ENCODE measurements around the gene SHD.
"Not testable (repeated sequence)": the region's sequence is repeated elsewhere in the genome, so short reads cannot be mapped to it uniquely, and the experiment has no call there.

Gene SHD

GRCh38 chr19:4233282-4233853, 45.7 kb upstream of the SHD start:
- H3K9ac ChIP-seq = no peak overlapping the region
- no peaks in the 10 kb centered on the region for H3K79me2 ChIP-seq (ENCODE audit: insufficient read depth, low read depth)
- H3K27me3 ChIP-seq (ENCODE audit: insufficient read depth, low read depth) = peaks cover 80% of the 10 kb centered on the region
- no peaks in the 10 kb centered on the region for H3K36me3 ChIP-seq (ENCODE audit: insufficient read depth)
- peak; percentile 73 for TF ChIP-seq CTCF (conservative IDR thresholded peaks at IDR 0.05; ENCODE audit: low read depth, low read length)
- no peak overlapping the region for H3K4me3 ChIP-seq (IDR thresholded peaks at IDR 0.05; ENCODE audit: insufficient read depth, low read depth, low read length)
- H3K4me1 ChIP-seq (ENCODE audit: low read depth, poor library complexity, severe bottlenecking) = no peaks in the 10 kb centered on the region
- no peak overlapping the region for H2AFZ ChIP-seq (ENCODE audit: low read depth)
- no peak overlapping the region for H3K4me2 ChIP-seq
- H3K27ac ChIP-seq = no peak overlapping the region
- no peaks in the 10 kb centered on the region for H4K20me1 ChIP-seq (ENCODE audit: insufficient read depth)

GRCh38 chr19:4234142-4234861, 44.8 kb upstream of the SHD start:
- no peak overlapping the region for H3K9ac ChIP-seq
- no peaks in the 10 kb centered on the region for H3K4me1 ChIP-seq (ENCODE audit: low read depth, poor library complexity, severe bottlenecking)
- peaks cover 77% of the 10 kb centered on the region; the same call in 1 of the 2 replicates for H3K27me3 ChIP-seq (ENCODE audit: insufficient read depth, low read depth)
- no peak overlapping the region for H3K4me3 ChIP-seq (IDR thresholded peaks at IDR 0.05; ENCODE audit: insufficient read depth, low read depth, low read length)
- H3K79me2 ChIP-seq (ENCODE audit: insufficient read depth, low read depth) = no peaks in the 10 kb centered on the region
- no peak overlapping the region for H3K27ac ChIP-seq
- H4K20me1 ChIP-seq (ENCODE audit: insufficient read depth) = no peaks in the 10 kb centered on the region
- TF ChIP-seq CTCF (conservative IDR thresholded peaks at IDR 0.05; ENCODE audit: low read depth, low read length) = no peak
- H2AFZ ChIP-seq (ENCODE audit: low read depth) = no peak overlapping the region
- no peak overlapping the region for H3K4me2 ChIP-seq
- no peaks in the 10 kb centered on the region for H3K36me3 ChIP-seq (ENCODE audit: insufficient read depth)

- H3K27ac ChIP-seq = no peak overlapping the region
- TF ChIP-seq CTCF (conservative IDR thresholded peaks at IDR 0.05; ENCODE audit: low read depth, low read length) = no peak
- no peak overlapping the region for H2AFZ ChIP-seq (ENCODE audit: low read depth)
- H3K4me3 ChIP-seq (IDR thresholded peaks at IDR 0.05; ENCODE audit: insufficient read depth, low read depth, low read length) = no peak overlapping the region
- no peaks in the 10 kb centered on the region for H3K79me2 ChIP-seq (ENCODE audit: insufficient read depth, low read depth)
- no peaks in the 10 kb centered on the region for H3K4me1 ChIP-seq (ENCODE audit: low read depth, poor library complexity, severe bottlenecking)
- no peak overlapping the region for H3K4me2 ChIP-seq
- no peaks in the 10 kb centered on the region for H3K36me3 ChIP-seq (ENCODE audit: insufficient read depth)
- no peaks in the 10 kb centered on the region for H4K20me1 ChIP-seq (ENCODE audit: insufficient read depth)
- H3K27me3 ChIP-seq (ENCODE audit: insufficient read depth, low read depth) = peaks cover 75% of the 10 kb centered on the region; the same call in 1 of the 2 replicates
- no peak overlapping the region for H3K9ac ChIP-seq
Measured at GRCh38 chr19:4234862-4235201, 44.2 kb upstream of the SHD start.

GRCh38 chr19:4237510-4237909, 41.6 kb upstream of the SHD start:
- H3K4me1 ChIP-seq (ENCODE audit: low read depth, poor library complexity, severe bottlenecking); H3K27ac ChIP-seq; H3K4me2 ChIP-seq; H3K36me3 ChIP-seq (ENCODE audit: insufficient read depth); H3K79me2 ChIP-seq (ENCODE audit: insufficient read depth, low read depth); H3K4me3 ChIP-seq (IDR thresholded peaks at IDR 0.05; ENCODE audit: insufficient read depth, low read depth, low read length); H3K9ac ChIP-seq; H4K20me1 ChIP-seq (ENCODE audit: insufficient read depth); H2AFZ ChIP-seq (ENCODE audit: low read depth): not testable (repeated sequence)
- peaks cover 66% of the 10 kb centered on the region; the same call in 1 of the 2 replicates for H3K27me3 ChIP-seq (ENCODE audit: insufficient read depth, low read depth)

GRCh38 chr19:4238831-4239230, 40.2 kb upstream of the SHD start:
- no peaks in the 10 kb centered on the region for H4K20me1 ChIP-seq (ENCODE audit: insufficient read depth)
- no peak overlapping the region for H3K27ac ChIP-seq
- no peak for TF ChIP-seq CTCF (conservative IDR thresholded peaks at IDR 0.05; ENCODE audit: low read depth, low read length)
- H3K4me1 ChIP-seq (ENCODE audit: low read depth, poor library complexity, severe bottlenecking) = peaks cover 12% of the 10 kb centered on the region
- no peak overlapping the region for H2AFZ ChIP-seq (ENCODE audit: low read depth)
- H3K27me3 ChIP-seq (ENCODE audit: insufficient read depth, low read depth) = peaks cover 53% of the 10 kb centered on the region; the same call in 1 of the 2 replicates
- H3K9ac ChIP-seq = no peak overlapping the region
- no peak overlapping the region for H3K4me3 ChIP-seq (IDR thresholded peaks at IDR 0.05; ENCODE audit: insufficient read depth, low read depth, low read length)
- no peaks in the 10 kb centered on the region for H3K36me3 ChIP-seq (ENCODE audit: insufficient read depth)
- no peak overlapping the region for H3K4me2 ChIP-seq
- no peaks in the 10 kb centered on the region for H3K79me2 ChIP-seq (ENCODE audit: insufficient read depth, low read depth)

Measured in KMS-11 (cell line).